Activated effector memory CD4-positive, alpha-beta T cell treated with anti-CD3 and anti-CD28 coated beads, Interleukin-2, amount 50 U/mL, for 16 hours (primary cell): Measurements from ENCODE around the gene BAZ1B.
"Not testable (repeated sequence)": the region's sequence is repeated elsewhere in the genome, so short reads cannot be mapped to it uniquely, and the experiment has no call there.

Source experiments
- DNase-seq: peaks from one replicate; pipeline ENCODE4 v3.0.0-alpha.2; 2020

Gene BAZ1B

DNA sequence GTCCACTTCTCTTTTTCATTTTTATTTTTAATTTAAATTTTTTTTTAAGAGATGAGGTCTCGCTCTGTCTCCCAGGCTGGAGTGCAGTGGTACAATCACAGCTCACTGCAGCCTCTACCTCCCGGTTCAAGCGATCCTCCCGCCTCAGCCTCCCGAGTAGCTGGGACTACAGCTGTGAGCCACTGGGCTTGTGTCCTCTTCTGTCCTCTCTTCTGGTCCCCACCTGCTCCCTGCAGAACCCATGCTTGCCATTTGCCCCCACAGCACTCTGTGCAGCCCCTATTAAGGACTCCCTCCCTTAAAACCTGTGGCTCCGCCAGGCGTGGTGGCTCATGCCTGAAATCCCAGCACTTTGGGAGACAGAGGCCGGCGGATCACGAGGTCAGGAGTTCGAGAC lies 97.6 kb downstream of the BAZ1B start:
- DNase-seq, result no peak

DNA sequence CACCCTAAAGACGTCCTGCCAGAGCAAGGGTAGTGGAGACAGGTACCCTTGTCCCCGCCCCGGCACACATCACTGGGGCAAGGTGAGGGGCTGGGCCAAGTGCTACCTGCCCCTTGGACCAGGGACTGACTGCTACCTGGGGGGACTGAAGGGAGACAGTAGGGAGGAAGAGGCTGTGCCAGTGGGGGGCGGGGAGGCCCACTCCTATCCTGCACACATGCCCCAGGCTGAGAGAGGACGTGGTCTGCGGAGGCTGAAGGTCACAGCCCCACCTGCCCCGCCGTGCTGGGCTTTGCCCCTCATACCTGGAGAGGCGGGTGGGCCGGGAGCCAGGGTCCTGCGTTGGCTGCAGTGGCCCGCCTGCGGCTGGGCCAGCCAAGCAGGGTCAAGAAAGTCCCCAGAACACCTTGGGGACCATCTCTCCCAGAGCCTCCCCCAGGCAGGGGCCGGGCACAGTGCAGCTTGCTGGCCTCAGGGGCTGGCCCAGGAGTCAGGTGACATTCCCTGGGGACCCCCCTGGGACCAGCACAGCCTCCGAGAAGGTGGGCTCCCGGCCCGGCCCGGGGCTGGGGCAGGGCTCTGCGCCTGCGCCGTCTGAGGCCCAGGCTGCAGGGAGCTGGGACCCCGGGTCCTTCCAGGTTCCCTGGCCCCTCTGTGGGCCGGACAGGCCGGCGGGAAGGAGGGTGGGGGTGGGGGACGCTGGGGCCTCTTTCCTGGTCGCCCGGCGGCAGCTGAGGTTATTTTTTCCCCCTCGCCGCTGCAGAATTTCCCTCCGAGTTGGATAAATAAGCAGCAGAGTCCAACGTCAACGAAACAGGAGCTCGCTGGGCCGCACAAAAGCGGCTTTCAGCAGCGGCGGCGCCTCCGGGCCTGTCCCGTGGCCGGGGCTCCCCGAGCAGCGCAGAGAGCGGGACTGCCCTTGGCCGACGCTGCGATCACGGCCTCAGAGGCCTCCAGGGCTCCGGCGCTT lies 98.3 kb downstream of the BAZ1B start:
- DNase-seq, result no peak

DNA sequence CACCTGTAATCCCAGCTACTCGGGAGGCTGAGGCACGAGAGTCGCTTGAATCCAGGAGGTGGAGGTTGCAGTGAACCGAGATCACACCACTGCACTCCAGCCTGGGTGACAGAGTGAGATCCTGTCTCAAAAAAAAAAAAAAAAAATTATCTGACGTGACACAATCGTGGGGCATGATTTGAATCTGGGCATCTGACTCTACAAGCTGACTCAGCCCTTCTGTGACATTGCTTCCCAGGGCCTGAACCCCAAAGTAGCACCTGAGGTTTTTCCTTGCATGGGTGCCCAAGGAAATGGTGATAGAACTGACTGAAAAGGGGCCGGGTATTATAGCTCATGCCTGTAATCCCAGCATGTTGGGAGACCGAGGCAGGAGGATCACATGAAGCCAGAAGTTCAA lies 101.5 kb downstream of the BAZ1B start:
- DNase-seq, result not testable (repeated sequence)

DNA sequence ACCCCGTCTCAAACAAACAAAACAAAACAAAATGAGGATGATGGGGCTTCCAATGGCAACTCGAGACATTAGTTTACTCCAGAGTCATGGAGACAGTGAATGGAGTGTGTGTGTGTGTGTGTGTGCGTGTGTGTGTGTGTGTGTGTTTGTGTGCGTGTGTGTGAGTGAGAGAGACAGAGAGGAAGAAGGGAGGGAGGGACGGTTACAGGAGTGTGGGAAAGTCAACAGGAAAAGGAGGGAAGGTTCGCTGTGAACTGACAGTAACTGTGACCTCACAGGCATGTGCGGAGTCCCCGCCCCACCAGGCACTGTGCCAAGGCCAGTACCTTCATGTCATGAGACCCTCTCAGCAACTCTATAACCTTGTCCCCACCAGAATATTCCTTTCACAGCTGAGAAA lies 102.1 kb downstream of the BAZ1B start:
- not testable (repeated sequence) for DNase-seq

DNA sequence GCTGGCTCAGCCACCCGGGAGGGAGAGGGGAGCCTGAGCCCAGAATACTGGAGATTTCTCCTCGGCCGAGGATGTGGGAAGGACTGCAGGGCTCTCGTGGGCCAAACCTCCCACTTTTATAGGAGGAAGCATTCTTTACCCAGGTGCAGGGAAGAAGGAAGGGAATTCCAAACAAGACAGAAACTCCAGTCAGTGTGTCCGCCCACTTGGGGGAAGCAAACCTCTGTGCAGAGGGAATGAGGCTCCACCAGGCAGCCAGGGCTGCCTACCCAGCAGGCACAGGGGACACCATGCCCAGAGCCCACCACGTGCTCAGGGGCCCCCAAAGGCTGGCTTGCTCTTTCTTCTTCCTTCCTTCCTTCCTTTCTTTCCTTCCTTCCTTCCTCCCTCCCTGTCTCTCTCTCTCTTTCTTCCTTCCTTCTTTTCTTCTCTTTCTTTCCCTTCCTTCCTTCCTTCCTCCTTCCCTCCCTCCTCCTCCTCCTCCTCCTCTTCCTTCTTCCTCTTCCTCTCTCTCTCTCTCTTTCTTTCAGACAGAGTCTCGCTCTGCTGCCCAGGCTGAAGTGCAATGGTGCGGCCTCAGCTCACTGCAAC lies 103.9 kb downstream of the BAZ1B start:
- DNase-seq, result no peak

DNA sequence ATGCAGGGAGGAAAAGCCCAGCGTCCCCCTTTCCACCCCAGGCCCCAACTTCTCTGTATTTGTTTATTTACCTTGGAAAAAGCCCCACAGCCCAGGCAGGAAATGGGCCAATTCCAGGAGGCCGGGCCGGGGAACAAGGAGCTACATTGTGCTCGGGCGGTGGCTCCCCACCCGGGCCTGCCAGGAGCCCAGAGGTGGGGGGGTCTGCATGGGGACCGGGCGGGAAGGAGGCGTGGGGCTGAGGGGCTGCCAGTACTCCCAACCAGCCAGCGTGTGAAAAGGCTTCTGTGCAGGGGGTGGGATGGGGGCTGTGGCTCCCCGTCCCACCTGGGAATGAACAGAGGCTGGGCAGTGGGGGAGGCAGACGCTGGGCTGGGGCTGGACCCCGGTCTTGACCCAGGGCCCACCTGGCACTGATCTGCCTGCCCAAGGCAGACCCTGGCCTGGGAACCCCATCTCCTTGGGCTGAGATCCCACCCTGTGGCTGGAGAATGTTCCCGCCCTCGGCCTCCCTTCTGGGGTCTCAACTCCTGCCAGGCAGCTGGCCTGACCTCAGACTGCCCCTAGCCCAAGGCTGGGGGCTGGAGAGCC lies 111.5 kb downstream of the BAZ1B start:
- DNase-seq, result not testable (repeated sequence)

DNA sequence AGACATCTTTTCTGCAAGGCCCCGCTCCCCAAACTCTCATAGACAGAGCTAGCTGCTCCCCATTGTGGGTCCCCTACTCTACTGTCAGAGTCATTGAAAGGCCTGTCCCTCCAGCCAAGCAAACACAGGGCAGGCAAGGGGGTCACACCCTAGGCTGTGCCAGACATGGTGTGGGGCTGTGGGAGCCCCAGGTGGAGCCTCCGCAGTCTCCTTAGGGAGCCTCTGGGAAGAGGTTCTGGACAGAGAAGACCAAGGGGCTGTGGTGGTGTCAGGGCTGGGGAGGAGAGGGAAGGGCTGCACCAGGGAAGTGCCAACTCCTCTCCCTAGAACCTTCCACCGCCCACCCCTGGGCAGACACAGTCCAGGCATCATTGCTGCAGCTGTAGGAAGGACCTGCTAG lies 117.2 kb downstream of the BAZ1B start:
- DNase-seq, result not testable (repeated sequence)

DNA sequence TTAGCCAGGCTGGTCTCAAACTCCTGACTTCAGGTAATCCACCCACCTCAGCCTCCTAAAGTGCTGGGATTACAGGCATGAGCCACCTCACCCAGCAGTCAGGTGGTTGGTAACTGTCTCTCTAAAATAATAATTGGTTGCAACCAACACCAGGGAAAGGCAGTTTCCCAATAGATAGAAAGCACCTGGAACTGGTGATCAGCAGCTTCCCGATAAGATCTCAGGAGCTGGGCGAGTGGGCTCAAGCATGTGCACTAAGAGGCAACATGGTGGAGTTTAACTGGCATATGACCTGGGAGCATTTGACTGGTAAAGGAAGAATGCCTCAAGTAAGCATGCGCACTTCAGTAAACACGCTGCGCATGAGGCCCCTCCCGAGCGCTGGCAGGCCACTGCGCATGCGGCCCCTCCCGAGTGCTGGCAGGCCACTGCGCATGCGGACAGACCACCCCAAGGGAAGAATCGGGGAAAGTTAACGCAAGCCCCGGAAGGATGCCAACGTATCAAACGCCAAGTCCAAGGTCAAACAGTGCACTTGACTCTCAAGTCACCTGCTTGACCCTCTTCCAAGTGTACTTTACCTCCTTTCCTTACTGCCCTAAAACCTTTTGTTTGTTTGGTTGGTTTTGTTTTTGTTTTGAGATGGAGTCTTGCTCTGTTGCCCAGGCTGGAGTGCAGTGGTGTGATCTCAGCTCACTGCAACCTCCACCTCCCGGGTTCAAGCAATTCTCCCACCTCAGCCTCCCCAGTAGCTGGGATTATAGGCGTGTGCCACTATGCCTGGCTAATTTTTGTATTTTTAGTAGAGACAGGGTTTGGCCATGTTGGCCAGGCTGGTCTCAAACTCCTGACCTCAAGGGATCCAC lies 122.7 kb downstream of the BAZ1B start:
- peak; percentile 84 for DNase-seq

DNA sequence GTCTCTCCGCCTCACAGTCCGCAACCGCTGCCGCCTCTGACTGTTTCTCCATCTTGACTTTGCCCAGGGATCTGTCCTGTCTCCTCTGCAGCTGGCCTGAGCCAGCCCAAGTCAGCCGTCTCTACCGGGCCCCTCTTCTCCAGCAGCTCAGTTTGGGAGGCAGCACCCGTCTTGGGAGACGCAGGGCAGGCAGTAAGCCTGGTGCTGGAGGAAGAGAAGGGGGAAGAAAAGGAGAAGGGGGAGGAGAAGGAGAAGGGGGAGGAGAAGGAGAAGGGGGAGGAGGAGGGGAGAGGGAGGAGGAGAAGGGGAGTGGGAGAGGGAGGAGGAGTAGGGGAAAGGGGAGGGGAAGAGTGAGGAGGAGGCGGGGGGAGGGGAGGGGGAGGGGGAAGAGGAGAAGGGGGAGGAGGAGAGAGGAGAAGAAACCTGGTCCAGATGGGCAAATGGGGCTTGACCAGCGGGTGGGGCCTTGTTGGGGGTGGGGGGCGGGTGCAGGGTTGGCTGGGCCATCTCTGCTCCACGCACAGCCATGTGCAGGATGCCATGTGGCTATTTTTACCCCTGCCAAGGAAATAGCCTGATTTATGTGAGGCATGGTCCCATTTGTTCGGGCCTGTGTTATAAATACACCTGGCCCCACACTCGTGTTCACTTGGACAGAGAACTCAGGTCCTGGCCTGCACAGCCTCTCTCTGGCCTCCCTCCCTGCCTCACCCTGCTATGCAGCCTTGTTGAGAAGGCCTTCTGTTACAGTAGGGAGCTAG lies 124.4 kb downstream of the BAZ1B start:
- no peak for DNase-seq

DNA sequence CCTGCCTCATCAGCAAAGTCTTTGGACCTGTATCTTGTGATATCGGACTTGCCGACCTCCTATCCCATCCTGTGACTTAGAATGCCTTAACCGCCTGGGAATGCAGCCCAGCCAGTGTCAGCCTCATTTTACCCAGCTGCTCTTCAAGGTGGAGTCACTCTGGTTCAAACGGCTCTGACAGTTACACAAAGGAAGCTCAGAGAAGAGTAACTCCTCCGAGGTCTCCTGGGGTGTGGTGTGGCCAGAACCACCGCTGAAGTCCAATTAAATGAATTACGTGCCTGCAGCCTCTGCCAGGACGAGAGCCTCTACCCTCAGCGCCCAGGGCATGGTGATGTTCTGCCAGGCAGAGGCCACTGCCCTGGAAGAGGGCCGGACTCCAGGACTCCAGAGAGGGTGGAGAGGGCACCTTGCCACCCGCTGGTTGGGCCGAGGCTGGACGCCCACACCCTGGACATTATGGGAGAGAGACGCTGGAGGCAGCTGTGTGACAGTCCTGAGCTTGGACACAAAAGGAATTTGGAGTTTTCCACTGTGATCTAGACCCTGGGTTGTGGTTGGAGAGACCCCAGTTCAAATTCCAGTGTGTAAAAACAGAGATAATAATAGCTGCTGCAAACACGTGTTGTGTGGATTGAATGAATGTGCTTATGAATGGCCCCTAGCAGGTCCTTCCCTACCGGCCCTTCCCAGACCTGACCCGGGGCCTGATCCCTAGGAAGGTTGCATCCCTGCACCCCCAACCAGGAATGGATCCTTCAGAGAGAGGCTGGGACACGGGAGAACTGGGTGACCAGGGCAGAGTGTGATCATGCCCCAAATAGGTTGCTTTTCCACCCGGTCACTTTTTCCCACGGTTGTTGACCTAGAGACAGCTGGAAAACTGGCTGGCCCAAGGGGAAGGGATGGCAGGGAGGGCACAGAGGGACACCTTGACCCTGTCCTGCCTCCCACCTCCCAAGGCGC lies 126.3 kb downstream of the BAZ1B start:
- DNase-seq, result no peak

DNA sequence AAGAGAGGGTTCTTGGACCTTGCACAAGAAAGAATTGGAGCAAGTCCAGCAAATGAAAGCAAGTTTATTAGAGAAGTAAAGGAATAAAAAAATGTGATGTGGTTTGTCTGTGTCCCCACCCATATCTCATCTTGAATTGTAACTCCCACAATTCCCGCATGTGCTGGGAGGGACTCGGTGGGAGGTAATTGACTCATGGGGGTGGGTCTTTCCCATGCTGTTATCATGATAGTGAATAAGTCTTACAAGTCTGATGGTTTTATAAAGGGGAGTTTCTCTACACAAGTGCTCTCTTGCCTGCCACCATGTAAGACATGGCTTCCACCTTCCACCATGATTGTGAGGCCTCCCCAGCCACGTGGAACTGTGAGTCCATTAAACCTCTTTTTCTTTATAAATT lies 127.7 kb downstream of the BAZ1B start:
- no peak for DNase-seq

DNA sequence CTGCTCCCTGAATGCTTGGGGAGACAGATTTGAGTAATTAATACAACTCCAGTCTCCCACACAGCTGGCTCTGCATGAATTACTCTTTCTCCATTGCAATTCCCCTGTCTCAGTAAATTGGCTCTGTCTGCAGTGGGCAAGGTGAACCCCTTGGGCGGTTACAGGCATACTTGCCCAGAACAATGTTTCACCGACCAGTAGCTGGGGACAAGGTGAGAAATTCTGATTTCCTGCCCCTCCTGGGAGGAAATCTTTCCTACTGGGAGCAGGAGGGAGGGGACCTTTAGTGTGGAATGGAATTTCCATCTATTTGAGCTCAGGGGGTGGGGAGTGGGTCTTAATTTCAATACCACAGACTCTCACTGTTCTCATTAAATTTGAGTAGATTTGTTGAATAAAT lies 130.7 kb downstream of the BAZ1B start:
- DNase-seq, result no peak
